Stimulated activated CD8-positive, alpha-beta memory T cell treated with anti-CD3 and anti-CD28 coated beads, Interleukin-4, amount 100 ng/mL, for 48 hours (primary cell): ENCODE results near the gene AKR1C8.
A peak's percentile ranks its signal among the peaks of the same experiment; 100 is the strongest.
"Not testable (repeated sequence)": the region's sequence is repeated elsewhere in the genome, so short reads cannot be mapped to it uniquely, and the experiment has no call there.

Experiments
- DNase-seq: peaks from one replicate; pipeline ENCODE4 v3.0.0-alpha.2; 2020

Gene AKR1C8

DNA sequence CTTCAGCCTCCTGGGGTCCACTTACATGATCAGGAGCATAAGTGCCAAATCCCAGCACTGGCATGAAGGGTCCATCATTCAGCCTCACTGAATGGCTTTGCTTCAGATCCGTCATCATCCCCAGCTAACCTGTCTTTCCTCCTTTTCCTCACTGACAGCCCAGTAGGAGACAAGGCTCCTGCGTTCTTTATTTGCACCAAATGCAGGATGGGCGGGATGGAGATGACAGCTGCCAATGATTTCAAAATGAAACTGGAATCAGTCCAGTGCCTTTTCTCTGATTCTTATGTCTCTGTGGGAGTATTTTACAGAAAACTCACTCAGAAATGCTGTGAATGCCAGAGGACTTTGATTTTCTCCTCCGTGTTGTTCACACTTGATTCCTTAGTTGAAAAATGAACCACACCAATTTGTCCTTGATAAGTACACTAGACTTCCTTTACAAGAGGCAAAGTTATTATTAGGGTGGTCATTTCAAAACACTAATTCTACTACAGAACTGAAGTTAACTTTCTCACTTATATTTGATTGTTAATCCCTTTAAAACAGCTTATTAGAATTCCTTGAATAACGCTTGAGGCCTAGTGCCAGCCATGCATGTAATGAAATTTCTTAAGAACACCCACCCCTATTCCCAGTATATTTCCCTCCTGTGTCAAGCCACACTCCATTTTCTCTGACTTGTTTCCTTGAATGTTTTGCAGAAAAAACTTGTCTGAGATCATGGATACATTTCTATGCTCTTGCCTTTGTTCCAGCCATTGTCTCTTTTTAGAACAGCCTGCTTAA, at the start of gene AKR1C8:
Gene AKR1C8, minus strand, starts transcription at position 164 of the 789 bp plus-strand sequence. Its CDS starts 46 bp downstream, at position 118.
- DNase-seq = no peak

DNA sequence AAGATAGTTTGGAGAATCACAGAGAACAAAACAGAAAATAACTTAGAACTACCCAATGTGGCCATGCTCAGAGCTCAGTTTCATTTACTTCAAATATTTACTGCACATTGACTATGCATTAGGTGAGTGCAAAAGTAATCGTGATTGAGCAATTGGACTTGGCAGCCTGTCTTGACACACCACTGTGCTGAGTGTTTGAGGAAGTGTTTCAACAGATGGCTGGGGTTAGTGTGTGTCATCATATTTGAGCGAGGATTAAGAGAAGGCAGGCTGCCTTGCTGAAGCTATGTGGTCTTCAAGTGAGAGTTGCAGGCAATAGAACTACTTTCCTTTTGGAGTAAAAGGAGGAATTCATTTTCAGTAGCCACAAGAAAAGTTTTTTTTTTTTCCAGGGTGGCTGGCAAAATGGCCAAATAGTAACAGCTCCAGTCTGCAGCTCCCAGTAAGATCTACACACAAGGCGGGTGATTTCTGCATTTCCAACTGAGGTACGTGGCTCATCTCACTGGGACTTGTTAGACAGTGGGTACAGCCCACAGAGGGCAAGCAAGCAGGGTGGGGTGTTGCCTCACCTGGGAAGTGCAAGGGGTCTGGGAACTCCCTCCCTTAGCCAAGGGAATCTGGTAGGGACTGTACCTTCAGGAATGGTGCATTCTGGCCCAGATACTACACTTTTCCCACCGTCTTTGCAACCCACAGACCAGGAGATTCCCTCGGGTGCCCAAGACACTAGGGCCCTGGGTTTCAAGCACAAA, 49.3 kb upstream of the AKR1C8 start:
- DNase-seq = no peak

DNA sequence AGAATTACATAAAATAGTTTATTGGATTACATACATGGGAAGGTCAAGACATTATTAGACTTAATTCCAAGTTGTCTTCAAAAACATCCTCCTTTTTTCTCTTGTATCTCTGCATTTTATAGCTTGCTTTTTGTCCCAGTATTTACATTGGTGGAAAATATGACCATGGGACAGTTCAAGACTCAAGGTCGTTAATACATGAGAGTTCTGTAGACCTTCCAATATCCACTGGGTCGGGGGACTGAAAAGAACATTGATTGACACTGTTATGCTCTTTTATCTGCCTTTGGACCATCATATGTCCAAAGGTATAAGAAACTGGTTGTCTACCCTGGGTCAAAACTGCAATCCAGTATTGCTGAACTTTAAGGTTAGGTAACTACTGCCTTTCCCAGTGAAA, 48.4 kb upstream of the AKR1C8 start:
- DNase-seq = no peak

DNA sequence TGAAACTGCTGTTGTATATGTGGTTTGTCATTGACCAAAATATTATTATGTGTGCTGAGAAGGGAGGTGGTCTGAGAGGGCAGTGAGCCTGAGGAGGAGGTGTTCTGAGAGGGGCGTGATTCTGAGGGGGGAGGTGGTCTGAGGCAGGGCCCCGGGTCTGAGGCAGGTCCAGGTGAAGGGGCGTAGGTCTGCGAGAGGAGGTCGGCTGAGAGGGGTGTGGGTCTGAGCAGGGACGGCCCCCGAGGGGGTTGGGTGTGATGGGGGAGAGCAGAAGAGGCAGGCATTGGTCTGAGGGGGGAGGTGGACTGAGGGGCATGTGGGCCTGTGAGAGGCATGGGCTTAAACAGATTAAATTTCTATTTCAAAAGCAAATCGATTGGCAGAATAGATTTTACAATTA, 44.1 kb upstream of the AKR1C8 start:
- DNase-seq = no peak

DNA sequence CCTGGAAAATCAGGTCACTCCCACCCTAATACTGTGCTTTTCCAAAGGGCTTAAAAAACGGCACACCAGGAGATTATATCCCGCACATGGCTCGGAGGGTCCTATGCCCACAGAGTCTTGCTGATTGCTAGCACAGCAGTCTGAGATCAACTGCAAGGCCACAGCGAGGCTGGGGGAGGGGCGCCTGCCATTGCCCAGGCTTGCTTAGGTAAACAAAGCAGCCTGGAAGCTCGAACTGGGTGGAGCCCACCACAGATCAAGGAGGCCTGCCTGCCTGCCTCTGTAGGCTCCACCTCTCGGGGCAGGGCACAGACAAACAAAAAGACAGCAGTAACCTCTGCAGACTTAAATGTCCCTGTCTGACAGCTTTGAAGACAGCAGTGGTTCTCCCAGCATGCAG, 38.0 kb upstream of the AKR1C8 start:
- DNase-seq = not testable (repeated sequence)

DNA sequence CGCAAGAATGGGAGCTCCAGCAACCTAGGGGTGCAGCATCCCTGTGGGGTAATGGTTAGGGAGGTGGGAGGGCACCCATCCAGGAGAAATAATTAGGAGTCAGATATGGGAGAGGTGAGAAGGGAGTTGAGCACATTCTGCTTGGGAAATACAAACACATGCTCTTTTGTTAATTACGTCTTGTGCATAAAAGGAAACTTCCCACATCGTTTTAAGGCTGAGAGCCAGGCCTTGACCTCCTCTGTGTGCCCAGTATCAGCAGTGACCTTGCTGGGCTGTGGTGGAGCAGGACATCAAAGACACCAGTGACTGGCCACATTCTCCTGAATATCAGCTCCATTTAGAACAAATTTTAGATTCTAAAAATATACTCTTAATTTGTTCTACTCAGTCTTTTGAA, 34.3 kb upstream of the AKR1C8 start:
- no peak for DNase-seq

DNA sequence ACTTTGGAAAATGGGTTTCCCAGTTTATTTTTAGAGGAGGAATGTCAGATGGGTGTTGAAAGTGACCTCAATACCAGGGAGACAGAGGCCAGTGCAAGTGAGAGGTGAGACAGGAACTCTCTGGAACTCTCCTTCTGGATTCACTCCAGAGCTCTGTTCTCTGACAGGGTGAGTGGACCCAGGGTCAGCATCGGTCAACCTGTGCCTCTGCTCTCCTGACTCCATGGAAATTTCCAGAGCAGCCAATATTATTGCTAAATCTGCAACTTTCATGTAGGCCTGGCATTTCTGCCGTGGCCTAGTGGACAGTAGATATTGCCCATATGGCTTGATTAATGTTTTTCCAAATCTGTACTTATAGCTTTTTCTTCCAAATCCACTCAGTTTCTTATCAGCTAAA, 31.9 kb upstream of the AKR1C8 start:
- no peak for DNase-seq

DNA sequence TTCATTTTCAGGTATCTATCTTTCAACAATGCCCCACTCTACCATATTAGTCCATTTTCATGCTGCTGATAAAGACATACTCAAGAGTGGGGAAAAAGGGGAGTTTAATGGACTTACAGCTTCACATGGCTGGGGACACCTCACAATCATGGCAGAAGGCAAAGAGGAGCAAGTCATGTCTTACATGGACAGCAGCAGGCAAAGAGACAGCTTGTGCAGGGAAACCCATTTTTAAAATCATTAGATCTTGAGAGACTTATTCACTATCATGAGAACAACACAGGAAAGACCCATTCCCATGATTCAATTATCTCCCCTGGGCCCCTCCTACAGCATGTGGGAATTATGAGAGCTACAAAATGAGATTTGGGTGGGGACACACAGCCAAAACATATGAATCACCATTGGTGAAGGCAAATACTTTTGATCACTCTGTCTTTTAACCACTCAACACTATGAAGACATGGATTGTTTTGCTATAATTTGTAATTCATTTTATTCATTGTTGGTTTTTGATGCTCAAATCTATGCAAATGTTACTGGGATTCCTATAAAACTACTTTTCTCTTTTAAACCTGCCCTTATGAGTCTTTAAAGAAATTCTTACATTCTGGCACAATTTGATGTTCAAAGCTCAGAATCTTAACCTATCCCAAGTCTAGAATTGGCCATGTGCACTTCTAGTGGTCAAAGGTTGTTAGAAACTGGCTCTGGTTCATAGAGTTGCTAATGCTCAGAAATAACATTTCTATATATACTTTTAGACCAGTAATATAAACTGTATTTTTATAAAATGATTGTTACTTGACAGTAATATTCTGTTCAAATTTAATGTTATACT, 27.0 kb upstream of the AKR1C8 start:
- DNase-seq = no peak

DNA sequence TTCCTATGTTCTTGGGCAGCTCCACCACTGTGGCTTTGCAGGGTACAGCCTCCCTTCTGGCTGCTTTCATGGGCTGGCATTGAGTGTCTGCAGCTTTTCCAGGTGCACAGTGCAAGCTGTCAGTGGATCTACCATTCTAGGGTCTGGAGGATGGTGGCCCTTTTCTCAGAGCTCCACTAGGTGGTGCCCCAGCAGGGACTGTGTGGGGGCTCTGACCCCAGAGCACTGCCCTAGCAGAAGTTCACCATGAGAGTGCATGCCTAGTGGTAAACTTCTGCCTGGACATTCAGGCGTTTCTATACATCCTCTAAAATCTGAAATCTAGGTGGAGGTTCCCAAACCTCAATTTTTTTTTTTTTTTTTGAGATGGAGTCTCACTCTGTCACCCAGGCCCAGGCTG, 25.3 kb upstream of the AKR1C8 start:
- DNase-seq = peak; percentile 24

DNA sequence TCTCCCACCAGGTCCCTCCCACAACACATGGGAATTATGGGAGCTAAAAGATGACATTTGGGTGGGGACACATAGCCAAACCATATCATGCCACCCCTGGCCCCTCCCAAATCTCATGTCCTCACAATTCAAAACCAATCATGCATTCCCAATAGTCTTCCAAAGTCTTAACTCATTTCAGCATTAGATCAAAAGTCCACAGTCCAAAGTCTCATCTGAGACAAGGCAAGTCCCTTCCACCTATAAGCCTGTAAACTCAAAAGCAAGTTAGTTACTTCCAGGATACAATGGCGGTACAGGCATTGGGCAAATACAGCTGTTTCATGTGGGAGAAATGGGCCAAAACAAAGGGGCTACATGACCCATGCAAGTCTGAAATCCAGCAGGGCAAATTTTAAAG, 24.8 kb upstream of the AKR1C8 start:
- not testable (repeated sequence) for DNase-seq

DNA sequence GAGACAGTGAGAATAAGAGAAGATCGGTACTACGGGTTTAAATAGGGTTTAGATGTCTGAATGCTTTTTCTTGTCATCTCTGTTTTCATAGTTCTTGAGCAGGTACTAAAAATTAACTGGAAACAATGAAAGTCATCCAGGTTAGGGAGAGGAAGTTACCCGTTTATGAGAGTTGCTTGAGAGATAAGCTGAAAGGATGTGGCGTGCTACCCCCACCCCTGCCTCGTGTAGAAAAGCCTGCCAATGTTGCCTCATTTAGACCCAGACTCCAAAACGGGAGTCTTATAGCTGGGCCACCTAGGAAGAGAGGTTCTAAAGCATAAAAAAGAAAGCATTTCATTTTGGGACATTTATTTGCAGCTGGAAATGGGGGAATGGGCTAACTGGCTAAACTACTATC, 21.8 kb upstream of the AKR1C8 start:
- DNase-seq = no peak

DNA sequence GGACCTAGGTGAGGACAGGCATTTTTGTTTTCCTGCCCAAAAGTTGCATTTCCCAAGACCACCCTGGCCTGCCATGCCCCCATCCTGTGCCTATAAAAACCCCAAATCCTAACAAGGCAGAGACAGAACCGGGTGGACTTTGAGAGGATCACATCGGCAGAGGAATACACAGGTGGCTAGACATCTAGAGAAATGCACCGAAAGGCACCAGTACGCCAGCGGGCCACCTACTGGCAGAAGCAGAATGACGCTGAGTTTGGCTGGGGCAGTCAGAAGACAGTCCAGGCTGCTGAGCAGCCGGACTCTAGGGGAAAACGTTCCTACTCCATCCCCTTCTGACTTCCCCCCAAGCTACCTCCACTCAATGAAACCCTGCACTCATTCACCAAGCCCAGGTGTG, 14.4 kb upstream of the AKR1C8 start:
- no peak for DNase-seq

DNA sequence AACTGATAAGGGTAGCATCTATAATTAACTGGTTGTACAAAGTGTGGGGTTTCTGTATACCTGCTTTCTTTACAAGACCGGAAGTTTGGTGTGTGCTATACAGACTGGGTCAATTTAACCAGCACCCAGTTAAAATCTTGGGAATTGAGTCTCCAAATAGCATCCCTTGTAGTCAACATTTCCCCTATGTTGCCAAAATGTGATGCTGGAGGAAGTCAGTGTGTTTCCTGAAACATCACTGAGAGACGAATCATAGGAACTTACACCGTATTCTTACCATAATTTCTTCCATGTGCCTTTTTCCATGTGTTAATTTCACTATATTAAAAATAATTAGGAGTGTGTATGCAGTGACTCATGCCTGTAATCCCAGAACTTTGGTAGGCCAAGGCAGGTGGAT, 13.4 kb upstream of the AKR1C8 start:
- DNase-seq = no peak

DNA sequence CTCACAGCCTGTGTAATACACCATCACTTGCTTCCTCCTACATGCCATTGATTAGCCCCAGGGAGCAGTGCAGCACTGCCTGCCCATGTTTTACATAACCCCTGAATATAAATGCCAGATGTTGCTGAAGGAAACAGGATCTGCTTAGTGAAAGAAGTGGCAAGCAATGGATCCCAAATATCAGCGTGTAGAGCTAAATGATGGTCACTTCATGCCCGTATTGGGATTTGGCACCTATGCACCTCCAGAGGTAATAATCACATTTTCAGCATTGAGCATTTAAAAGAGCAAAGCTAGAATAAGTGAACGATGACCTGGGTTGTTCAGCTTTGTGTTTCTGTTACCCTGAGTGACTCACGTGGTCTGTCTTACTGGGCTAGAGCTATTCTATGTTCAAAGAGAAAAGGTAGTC, 11.8 kb upstream of the AKR1C8 start, which contains the start of gene AKR1C4:
Gene AKR1C4, plus strand, starts transcription at position 136 of the 412 bp plus-strand sequence. Its CDS starts 31 bp downstream, at position 167.
- DNase-seq = no peak

DNA sequence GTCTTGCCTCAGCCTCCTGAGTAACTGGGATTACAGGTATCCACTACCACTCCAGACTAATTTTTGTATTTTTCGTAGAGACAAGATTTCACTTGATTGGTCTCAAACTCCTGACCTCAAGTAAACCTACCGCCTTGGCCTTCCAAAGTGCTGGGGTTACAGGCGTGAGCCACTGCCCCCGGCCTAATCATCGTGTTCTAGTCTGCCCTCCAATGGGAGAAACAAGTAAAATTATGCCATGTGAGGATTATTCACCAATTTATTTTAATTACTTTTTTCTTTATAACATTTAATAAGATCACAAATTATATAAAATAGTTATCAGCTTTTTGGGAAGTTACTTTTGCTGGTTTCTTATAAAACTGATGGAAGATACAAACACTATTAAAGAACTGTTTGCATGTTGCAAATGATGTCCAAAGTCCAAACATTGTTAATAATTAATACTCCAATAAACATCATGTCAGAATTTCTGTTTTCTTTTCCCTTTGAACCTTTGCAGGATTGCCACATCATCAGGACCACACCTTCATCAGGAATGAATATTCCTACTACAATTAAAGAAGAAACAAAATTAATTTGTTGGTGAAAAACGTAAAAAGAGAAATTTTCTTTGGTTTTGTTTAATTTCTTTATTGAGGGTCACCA, 10.9 kb upstream of the AKR1C8 start:
- no peak for DNase-seq

DNA sequence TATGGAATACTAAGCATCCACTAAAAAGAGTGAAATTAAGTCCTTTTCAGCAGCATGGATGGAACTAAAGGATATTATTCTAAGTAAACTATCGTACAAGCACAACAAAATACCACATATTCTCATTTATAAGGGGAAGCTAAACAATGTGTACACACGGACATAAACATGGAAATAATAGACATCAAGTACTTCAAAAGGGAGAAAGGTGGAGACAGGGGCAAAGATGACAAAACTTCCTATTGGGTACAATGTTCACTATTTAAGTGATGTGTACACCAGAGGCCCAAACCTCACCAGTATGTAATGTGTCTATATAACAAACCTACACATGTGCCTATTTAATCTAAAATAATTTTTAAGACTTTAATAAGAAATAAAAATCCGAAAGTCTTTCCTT, 9.5 kb upstream of the AKR1C8 start:
- no peak for DNase-seq

DNA sequence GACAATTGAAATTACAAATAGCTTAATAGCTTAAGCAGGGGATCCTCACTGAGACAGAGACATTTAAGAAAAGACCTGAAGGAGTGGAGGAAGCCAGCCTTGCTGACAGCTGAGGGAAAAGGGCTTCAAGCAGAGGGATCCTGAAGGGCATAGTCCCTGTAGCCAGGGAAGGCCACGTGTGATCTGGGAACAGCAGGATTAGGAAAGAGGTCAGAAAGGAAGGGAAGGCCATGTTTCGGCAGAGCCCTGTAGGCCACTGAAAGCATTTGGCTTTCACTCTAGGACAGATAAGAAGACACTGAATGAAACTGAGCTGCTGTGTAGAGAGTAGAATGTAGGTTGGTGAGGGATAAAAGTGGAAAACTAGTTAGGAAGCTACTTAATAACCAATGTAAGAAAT, 3.4 kb upstream of the AKR1C8 start:
- no peak for DNase-seq

DNA sequence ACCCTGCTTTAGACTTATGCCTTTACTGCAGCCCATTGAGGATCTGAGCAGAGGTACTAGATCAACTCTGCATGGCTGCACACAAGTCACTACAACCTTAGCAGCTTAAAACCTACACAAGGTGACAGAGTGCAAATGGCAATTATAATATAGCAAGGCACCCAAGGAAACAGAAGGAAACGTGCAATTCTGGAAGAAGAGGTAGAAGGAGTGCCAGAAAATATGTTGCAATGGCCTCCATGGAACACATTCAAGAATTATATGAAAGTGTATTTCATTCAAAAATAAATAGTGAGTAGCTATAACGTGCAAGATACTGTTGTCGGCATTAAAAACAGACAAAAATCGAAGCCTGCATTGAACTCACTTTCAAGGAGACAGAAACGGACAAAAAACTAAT, 2.9 kb upstream of the AKR1C8 start:
- DNase-seq = no peak

DNA sequence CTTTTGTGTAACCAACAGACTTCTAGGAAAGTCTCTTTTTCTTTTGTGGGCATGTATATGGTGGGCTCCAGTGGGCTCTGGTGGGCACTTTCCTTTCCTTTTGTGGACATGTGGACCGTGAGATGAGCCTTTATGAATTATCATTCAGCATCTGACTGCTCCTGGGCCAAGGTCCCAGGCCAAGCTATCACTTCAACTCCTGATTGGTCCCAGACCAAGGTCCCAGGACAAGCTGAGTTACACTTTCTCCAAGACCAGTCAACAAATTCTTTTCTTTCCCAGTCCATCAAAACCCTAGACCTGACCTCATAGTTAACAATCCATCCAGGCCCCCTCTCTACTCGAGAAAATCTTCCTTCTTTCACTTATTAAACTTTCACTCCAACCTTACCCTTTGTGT, 1.0 kb downstream of the AKR1C8 start:
- DNase-seq = no peak

DNA sequence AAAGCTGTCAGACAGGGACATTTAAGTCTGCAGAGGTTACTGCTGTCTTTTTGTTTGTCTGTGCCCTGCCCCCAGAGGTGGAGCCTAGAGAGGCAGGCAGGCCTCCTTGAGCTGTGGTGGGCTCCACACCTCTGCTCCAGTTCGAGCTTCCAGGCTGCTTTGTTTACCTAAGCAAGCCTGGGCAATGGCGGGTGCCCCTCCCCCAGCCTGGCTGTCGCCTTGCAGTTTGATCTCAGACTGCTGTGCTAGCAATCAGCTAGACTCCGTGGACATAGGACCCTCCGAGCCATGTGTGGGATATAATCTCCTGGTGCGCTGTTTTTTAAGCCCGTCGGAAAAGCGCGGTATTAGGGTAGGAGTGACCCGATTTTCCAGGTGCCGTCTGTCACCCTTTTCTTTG, 4.4 kb downstream of the AKR1C8 start:
- not testable (repeated sequence) for DNase-seq

DNA sequence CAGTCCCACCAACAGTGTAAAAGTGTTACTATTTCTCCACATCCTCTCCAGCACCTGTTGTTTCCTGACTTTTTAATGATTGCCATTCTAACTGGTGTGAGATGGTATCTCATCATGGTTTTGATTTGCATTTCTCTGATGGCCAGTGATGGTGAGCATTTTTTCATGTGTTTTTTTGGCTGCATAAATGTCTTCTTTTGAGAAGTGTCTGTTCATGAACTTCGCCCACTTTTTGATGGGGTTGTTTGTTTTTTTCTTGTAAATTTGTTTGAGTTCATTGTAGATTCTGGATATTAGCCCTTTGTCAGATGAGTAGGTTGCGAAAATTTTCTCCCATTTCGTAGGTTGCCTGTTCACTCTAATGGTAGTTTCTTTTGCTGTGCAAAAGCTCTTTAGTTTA, 9.4 kb downstream of the AKR1C8 start:
- DNase-seq = not testable (repeated sequence)

DNA sequence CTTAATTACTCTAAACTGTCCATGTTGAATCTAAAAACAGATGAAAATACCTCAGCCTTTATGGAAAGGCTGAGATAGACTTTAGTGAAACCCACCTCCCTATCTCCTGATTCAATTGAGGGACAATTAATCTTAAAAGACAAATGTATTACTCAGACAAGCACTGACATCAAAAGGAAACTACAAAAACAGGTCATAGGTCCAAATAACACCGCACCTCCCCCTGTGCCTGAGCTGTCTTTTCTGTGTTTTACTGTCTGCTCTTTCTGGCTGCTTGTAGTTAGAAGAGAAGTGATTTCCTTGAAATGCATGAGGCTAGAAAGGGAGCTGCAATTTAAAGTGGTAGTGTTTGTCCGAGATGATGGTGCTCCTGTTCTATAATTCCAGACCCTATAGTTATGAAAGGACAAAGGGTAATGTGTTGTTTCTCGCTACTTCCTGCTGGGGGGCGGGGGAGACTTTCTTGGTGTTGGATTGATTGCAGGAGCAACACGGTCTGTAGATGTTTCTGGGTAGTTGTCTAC, 16.0 kb downstream of the AKR1C8 start:
- DNase-seq = peak; percentile 48

DNA sequence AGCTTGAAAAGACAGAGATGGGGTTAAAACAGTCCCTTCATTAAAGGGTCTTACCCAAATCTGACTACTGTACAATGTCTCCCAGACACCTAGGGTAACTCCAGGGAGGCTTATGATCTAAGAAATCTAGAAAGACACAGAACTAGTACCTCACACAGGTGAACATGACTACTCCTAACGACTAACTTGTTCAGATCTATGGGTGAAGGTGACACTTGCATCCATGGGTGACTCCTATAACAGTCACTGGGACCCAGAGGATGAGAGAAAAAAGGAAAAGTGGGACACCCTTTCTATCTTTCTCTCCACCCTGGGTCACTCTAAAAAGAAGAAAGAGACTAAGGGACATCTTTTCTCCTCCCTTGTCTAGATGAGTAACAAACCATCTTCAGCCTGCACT, 19.2 kb downstream of the AKR1C8 start:
- DNase-seq = no peak
